Measurements from ENCODE around the gene NUDT8.

NUDT8 gene

GRCh38 chr11:67585911-67586310, 43.8 kb downstream of the NUDT8 start:
- DNase-seq = no peak

DNA sequence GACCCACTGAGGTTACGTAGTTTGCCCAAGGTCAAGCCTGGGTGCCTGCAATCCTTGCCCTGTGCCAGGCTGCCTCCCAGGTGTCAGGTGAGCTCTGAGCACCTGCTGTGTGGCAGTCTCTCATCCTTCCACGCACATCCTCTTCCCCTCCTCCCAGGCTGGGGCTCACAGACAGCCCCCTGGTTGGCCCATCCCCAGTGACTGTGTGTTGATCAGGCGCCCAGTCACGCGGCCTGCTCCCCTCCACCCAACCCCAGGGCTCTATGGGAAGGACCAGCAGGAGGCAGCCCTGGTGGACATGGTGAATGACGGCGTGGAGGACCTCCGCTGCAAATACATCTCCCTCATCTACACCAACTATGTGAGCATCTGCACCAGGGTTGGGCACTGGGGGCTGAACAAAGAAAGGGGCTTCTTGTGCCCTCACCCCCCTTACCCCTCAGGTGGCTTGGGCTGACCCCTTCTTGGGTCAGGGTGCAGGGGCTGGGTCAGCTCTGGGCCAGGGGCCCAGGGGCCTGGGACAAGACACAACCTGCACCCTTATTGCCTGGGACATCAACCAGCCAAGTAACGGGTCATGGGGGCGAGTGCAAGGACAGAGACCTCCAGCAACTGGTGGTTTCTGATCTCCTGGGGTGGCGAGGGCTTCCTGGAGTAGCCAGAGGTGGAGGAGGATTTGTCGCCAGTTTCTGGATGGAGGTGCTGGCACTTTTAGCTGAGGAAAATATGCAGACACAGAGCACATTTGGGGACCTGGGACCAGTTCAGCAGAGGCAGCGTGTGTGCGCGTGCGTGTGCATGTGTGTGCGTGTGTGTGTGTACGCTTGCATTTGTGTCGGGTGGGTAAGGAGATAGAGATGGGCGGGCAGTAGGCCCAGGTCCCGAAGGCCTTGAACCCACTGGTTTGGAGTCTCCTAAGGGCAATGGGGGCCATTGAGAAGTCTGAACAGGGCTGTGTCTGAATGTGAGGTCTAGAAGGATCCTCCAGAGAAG, 44.6 kb downstream of the NUDT8 start:
- no peak for DNase-seq

GRCh38 chr11:67584205-67584880, 45.4 kb downstream of the NUDT8 start:
- DNase-seq = no peak

DNA sequence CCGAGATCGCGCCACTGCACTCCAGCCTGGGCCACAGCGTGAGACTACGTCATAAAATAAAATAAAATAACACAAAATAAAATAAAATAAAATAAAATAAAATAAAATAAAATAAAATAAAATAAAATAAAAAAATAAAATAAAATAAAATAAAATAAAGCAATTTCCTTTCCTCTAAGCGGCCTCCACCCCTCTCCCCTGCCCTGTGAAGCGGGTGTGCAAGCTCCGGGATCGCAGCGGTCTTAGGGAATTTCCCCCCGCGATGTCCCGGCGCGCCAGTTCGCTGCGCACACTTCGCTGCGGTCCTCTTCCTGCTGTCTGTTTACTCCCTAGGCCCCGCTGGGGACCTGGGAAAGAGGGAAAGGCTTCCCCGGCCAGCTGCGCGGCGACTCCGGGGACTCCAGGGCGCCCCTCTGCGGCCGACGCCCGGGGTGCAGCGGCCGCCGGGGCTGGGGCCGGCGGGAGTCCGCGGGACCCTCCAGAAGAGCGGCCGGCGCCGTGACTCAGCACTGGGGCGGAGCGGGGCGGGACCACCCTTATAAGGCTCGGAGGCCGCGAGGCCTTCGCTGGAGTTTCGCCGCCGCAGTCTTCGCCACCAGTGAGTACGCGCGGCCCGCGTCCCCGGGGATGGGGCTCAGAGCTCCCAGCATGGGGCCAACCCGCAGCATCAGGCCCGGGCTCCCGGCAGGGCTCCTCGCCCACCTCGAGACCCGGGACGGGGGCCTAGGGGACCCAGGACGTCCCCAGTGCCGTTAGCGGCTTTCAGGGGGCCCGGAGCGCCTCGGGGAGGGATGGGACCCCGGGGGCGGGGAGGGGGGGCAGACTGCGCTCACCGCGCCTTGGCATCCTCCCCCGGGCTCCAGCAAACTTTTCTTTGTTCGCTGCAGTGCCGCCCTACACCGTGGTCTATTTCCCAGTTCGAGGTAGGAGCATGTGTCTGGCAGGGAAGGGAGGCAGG, 46.2 kb downstream of the NUDT8 start, which contains the start of gene GSTP1:
Gene GSTP1, plus strand, starts transcription at position 566 of the 958 bp plus-strand sequence. Its CDS starts 32 bp downstream, at position 598.
- DNase-seq = peak; percentile 82

DNA sequence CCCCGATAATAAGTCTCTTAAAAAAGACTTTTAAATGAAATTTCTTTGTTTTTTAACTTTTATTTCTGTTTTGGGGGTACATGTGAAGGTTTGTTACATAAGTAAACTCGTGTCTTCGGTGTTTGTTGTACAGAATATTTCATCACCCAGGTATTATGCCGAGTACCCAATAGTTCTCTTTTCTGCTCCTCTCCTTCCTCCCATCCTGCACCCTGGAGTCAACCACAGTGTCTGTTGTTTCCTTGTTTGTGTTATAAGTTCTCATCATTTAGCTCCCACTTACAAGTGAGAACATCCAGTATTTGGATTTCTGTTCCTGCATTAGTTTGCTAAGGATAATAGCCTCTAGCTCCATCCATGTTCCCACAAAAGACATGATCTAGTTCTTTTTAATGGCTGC, 47.7 kb downstream of the NUDT8 start:
- DNase-seq = no peak

- no peak for DNase-seq
Observed at GRCh38 chr11:67581469-67581868, 48.3 kb downstream of the NUDT8 start.

DNA sequence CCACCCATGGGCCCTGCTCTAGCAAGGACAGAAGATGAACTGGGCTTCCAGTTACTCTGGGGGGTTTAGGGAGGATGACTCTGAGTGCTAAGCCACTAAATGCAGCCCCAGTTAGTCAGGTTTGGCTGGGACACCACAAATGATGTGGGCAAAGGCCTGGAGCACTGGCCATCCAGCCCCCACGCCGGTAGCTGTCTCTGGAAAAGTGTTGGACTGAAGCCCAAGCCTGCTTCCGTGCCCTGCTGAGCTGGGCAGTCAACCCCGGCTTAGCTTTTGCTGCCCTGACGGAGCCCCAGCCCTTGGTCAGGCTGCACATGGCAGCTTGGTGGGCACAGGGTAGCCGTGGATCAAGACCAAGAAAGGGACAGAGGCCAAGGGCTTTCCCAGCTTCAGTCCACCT, 51.8 kb downstream of the NUDT8 start:
- DNase-seq = no peak

Measured in amniotic stem cell (primary cell).